GM21515 (cell line): ENCODE results near the gene CDC42BPA.
"Not testable (repeated sequence)": the region's sequence is repeated elsewhere in the genome, so short reads cannot be mapped to it uniquely, and the experiment has no call there.

Experiments used
- ATAC-seq: cut with Tn5 transposase; IDR thresholded peaks from one replicate; pipeline ENCODE4 v1.9.1; 2021; ENCODE audit not compliant: unreplicated experiment

The CDC42BPA gene

GRCh38 chr1:227308367-227309336, 9.6 kb downstream of the CDC42BPA start:
- ATAC-seq: no peak

GRCh38 chr1:227306689-227307088, 11.6 kb downstream of the CDC42BPA start:
- ATAC-seq: no peak

GRCh38 chr1:227305894-227306626, 12.2 kb downstream of the CDC42BPA start:
- ATAC-seq: no peak

- no peak for ATAC-seq
Measured at GRCh38 chr1:227304665-227305064, 13.6 kb downstream of the CDC42BPA start.

GRCh38 chr1:227303662-227304061, 14.6 kb downstream of the CDC42BPA start:
- no peak for ATAC-seq

GRCh38 chr1:227300682-227301081, 17.6 kb downstream of the CDC42BPA start:
- no peak for ATAC-seq

- ATAC-seq: no peak
Measured at GRCh38 chr1:227299688-227300087, 18.6 kb downstream of the CDC42BPA start.

GRCh38 chr1:227299241-227299627, 19.1 kb downstream of the CDC42BPA start:
- ATAC-seq: no peak

- ATAC-seq: no peak
Measured at GRCh38 chr1:227298512-227299240, 19.6 kb downstream of the CDC42BPA start.

- no peak for ATAC-seq
Measured at GRCh38 chr1:227297073-227297793, 21.1 kb downstream of the CDC42BPA start.

- ATAC-seq: no peak
Measured at GRCh38 chr1:227295609-227296008, 22.7 kb downstream of the CDC42BPA start.

GRCh38 chr1:227285745-227286144, 32.5 kb downstream of the CDC42BPA start:
- no peak for ATAC-seq

GRCh38 chr1:227281371-227281770, 36.9 kb downstream of the CDC42BPA start:
- no peak for ATAC-seq

- ATAC-seq: no peak
Measured at GRCh38 chr1:227280836-227281235, 37.5 kb downstream of the CDC42BPA start.

- not testable (repeated sequence) for ATAC-seq
Measured at GRCh38 chr1:227276156-227276693, 42.1 kb downstream of the CDC42BPA start.

- ATAC-seq: no peak
Measured at GRCh38 chr1:227273557-227273956, 44.7 kb downstream of the CDC42BPA start.

- no peak for ATAC-seq
Measured at GRCh38 chr1:227272428-227272827, 45.9 kb downstream of the CDC42BPA start.

- ATAC-seq: no peak
Measured at GRCh38 chr1:227270554-227270953, 47.7 kb downstream of the CDC42BPA start.

- ATAC-seq: no peak
Measured at GRCh38 chr1:227268943-227269342, 49.3 kb downstream of the CDC42BPA start.

GRCh38 chr1:227265891-227266290, 52.4 kb downstream of the CDC42BPA start:
- no peak for ATAC-seq
